HG03103 (cell line): ENCODE measurements around the gene CA12.

Experiments used
- ATAC-seq: cut with Tn5 transposase; IDR thresholded peaks from one replicate; pipeline ENCODE4 v1.9.1; 2021; ENCODE audit warnings: low read depth; ENCODE audit not compliant: unreplicated experiment

The CA12 gene

GRCh38 chr15:63314409-63314808 lies 67.2 kb downstream of the CA12 start:
- no peak for ATAC-seq

- no peak for ATAC-seq
These were observed 67.8 kb downstream of the CA12 start for GRCh38 chr15:63313825-63314224.

DNA sequence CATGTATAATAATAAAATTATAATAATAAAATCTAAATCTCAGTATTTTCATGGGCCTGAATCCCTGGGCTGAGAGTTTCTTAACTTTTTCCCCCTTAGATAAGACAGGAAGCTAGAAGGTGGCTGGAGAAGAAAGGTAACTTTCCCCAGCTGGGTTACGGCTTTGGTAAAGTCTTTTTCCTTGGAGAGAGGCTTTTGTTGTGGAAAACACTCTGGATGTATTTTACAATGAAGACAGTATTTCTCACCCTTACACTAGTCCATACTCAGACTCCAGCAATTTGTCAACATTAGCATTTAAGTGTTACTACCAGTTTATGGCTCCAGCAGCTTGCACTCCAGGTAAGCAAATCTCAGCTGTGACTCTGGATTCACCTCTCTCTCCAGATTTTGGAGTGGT lies 69.4 kb downstream of the CA12 start:
- ATAC-seq: no peak

DNA sequence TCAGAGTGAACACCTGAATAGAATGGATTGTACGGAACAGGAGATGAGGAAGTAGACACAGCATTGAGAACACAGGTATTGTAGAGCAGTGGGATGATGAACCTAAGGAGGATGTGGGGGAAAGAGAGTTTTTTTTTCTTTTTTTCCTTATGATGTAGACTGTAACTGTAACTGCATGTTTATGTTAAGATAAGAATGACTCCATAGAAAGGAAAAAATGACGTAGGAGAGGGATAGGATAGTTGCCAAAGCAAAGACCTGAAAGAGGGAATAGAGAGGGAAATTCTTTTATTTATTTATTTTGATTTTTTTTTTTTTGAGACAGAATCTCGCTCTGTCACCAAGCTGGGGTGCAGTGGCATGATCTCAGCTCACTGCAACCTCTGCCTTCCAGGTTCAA lies 71.0 kb downstream of the CA12 start:
- ATAC-seq: no peak

GRCh38 chr15:63308947-63309346 lies 72.7 kb downstream of the CA12 start:
- no peak for ATAC-seq

DNA sequence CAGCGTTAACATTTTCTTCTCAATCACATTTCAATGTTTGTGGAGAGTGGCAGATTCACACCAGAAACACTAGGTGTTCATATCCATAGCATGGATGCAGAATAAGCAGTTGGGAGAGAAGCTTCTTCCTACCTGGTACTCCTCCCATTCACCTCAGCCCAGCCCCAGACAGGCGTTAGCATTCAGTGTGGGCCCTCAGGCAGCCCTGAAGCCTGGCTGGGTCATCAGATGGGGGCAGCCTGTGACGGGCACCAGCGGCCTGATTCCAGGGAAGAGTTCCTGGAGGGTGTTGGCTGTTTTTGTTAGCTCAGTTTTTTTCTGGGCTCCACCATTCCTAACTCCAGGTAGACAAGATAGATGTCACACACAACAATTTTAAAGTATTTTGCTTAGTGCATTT lies 73.2 kb downstream of the CA12 start:
- no peak for ATAC-seq

DNA sequence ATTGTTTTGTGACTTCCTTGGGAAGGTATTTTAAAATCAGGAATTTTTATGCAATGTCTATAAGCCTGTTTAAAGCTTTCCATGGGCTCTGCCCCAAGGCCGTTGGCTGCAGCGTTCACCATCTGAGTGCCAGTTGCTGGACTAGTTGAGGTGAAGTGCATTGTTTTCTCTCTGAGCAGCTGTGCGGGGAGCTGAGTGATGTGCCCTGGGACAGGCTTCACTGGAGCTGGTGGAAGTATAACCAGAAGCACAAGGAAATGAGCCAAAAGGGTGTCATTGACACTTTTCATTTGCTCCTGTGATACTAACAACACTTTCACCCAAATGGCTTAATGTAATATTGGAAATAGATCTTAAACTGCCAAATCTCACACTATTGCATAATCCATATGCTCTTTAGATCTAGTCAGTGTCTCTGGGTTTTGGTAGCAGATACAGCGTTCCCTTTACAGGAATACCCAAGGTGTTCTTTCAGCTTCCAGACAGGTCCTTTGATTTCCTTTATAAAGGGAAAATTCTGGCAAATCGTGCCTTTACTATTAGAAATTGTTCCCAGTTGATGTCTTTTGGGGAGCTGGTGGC lies 75.1 kb downstream of the CA12 start:
- no peak for ATAC-seq

DNA sequence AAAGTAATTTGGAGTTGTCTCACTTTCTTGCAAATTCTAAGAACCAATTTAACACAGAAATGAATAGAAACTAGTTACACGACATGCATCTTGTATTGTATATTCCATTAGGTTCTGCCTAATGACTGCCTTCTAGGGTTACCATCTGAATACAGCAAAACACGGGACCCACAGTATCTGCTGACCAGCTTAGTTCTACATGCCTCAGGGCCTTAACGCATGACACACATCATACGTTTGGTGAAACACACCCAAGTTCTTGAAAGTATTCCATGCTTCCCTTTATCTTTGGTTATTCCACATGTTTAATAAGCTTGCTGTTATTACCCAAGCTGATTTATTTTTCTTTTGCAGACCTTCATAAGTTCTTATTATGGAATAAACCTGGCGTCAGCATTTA lies 76.4 kb downstream of the CA12 start:
- ATAC-seq: no peak

- no peak for ATAC-seq
These were observed 80.6 kb downstream of the CA12 start for GRCh38 chr15:63301088-63301487.

DNA sequence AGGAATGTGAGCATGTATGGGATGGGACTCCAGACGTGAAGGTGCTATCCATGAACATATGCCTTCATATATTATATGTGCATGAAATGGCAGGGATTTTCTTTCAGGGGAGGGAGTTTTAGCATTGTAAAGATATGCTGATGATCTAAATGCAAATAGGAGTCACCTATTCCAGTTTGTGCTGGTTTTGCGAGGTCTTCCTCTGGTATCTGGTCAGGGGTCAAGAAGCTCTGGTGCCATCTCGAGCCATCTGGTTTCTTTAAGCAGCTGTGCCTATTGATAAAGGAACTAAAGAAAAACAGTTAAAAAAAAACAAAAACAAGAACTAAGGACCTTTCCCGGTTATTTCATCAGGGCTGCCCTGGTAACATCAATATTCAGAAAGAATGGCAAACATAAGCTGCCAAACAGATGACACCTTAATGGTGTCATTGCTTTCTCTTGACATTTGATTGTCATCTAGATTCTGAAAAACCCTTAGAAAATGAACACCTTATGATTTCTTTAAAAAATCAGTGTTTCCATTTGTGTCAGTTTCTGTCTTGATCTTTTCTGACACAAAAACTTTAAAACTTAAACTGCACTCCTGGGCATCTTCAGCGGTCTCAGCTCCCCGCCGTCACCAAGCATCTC lies 81.6 kb downstream of the CA12 start:
- no peak for ATAC-seq

- no peak for ATAC-seq
These were observed 85.5 kb downstream of the CA12 start for GRCh38 chr15:63296195-63296594.

- ATAC-seq: no peak
These were observed 86.3 kb downstream of the CA12 start for GRCh38 chr15:63295341-63295740.

DNA sequence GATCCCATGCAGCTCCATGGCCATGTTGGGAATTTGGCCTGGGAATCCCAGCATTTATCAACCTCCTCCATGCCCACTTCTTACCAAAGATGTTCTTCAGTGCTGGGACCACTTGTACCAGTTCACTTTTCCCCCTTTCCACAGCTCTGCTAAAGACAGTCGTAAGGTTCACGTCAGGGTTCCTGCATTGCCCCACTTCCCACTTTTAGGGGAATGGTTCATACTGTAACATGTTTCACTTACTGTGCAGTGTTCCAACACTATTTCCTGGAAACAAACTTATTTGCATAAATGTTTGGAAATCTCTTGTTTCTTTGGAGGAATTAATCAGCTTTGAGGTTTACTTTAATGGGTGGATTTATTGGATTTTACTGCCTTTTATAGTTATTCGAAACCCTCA lies 87.3 kb downstream of the CA12 start:
- ATAC-seq: no peak

DNA sequence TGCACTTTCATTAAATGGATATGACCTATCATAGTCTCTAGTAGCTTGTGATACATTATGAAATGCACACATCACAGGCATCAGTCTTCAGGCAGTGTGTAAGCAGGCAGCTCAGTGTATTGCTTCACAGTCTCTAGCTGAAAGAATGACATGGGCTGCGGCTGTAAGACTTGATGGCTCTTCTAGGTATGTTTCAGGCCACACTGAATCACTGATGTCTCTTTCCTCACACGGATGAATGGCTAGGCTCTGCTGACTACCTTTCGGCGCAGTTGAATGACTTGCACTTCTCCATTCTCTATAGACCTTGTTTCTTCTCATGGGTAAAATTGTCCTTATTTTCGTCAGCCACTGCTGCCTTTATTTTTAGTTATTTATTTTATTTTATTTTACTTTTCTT lies 88.9 kb downstream of the CA12 start:
- peak; percentile 76 for ATAC-seq

DNA sequence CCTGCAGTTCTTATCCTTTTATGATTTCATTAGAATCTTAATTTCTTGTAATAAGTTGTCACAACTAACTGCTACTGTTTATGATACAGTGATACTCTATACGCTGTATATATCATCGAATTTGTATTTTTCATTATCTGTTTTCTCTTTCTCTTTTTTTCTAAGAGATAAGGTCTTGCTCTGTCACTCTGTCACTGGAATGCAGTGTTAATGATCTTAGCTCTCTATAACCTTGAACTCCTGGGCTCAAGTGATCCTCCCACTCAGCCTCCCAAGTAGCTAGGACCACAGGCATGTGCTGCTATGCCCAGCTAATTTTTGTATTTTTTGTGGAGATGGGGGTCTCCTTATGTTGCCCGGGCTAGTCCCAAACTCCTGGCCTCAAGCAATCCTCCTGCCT lies 89.4 kb downstream of the CA12 start:
- no peak for ATAC-seq

DNA sequence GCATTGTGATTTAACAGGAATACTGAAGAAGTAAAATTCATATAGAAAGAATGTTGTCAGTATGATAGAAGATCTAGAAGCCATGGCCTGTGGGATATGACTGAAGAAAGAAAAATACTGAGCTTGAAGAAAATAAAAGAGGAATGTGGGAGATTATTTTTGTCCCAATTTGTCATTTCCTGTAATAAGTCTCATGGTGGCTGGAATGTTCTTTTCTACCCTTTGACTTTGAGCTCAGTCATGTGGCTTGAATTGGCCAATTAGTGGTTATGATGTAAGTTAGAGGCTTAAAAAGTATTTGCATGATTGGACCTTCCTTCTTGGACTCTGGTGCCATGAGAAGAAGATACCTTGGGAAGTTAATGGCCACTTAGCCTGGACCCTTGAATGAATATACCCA lies 90.1 kb downstream of the CA12 start:
- no peak for ATAC-seq

- ATAC-seq: no peak
These were observed 92.8 kb downstream of the CA12 start for GRCh38 chr15:63288778-63289378.

DNA sequence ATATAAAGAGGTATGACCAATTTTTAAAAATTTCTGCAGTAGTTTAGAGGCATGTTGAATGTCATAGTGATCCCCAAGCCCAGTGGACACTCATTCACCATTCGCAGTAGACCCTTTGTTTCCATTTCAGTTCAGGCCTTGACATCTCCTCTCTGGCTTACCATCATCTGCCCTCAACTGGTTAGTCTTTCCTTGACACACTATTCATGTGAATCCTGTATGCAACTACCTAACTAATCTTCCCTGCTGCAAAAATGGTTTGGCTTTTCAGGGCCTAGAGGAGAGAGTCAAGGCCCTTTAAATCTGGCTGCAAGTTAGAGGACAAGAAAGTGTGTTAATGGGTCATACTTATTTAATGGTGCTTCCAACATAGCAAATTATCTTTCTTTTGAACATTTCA lies 93.3 kb downstream of the CA12 start:
- ATAC-seq: no peak

- ATAC-seq: no peak
These were observed 94.5 kb downstream of the CA12 start for GRCh38 chr15:63287109-63287508.

GRCh38 chr15:63284335-63284734 lies 97.3 kb downstream of the CA12 start:
- no peak for ATAC-seq

DNA sequence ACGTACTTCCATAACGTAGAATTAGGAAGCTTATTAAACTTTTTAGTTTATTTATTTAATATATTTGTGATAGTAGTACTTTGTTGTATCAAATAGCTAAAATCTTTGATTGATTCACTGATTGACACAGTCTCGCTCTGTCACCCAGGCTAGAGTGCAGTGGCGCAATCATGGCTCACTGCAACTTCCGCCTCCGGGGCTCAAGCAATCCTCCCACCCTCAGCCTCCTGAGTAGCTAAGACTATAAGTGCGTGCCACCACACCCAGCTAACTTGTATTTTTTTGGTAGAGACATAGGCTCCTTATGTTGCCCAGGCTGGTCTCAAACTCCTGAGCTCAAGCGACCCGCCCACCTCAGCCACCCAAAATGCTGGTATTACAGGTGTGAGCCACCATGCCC lies 98.5 kb downstream of the CA12 start:
- ATAC-seq: no peak

DNA sequence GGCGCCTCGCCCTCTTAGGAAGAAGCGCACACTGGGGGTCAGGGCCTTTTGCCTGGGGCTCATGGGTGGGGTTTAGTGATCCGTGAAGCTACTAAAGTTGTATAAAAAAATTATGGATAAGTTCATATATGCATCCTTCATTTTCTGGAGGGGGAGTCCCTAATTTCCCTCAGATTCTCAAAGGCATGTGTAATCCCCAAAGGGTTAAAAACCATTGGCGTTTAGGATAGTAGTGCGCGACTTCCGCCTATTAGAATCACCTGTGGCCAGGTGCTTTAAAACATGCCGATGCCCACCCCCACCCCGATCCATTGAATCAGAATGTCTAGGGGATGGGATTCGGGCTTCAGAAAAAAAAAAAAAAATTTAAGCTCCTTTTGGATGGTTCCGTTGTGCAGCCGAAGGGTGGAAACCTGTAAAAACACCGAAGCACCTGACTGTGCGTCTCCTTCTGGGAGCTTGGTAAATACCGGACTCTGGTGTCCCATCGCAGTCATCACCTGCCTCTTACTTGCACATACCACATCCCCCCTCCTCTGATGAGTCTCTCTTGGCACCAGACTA lies 103.7 kb downstream of the CA12 start:
- no peak for ATAC-seq
